ENCODE data around the gene TMEM163. TPM values are rescaled to one million over a fixed set of nuclear protein-coding genes. Genes with fewer than 3 reads are reported as not detected.

TMEM163 gene
- total RNA-seq, 6 experiments from 2014 or later: 0.06 to 0.20 (median 0.07) TPM; not detected in 3

DNA sequence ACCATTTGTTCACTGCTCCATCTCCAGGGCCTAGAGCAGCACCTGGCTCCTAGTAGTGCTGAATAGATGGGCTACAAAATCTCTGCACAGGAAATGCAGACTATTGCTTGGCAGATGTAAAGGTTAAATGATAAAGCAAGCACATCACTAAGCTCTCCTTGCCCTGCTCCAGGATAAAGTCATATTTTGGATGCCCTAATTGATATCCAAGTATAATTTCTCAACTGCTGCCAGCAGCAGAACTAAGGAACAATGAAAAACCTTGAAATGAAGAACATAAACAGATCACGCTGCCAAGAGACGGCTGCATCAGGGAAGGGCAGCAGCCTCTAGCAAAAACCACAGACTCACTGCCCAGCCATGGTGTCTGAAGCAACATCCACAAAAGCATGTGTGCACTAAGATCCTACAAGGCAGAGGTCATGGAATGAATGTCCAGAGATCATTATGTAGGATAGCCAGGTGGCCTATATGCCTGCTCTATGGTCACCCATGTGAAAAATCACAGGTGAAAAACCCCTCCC lies 134.7 kb downstream of the TMEM163 start:
- Histone ChIP-seq H3K36me3 (no peaks in the 10 kb centered on the region), H3K4me3 (no peak overlapping the region), H3K9me3 (no peaks in the 10 kb centered on the region), H3K4me1 (no peaks in the 10 kb centered on the region), H3K27ac (no peak overlapping the region), H3K27me3 (no peaks in the 10 kb centered on the region)
- 68% methylated on average over 2 of the region's 2 CpGs for WGBS (ENCODE audit: insufficient coverage, low coverage, low lambda C conversion rate, missing lambda C conversion rate)
- DNase-seq (no peak), ATAC-seq (no peak)
- TF ChIP-seq, protein P1, sequence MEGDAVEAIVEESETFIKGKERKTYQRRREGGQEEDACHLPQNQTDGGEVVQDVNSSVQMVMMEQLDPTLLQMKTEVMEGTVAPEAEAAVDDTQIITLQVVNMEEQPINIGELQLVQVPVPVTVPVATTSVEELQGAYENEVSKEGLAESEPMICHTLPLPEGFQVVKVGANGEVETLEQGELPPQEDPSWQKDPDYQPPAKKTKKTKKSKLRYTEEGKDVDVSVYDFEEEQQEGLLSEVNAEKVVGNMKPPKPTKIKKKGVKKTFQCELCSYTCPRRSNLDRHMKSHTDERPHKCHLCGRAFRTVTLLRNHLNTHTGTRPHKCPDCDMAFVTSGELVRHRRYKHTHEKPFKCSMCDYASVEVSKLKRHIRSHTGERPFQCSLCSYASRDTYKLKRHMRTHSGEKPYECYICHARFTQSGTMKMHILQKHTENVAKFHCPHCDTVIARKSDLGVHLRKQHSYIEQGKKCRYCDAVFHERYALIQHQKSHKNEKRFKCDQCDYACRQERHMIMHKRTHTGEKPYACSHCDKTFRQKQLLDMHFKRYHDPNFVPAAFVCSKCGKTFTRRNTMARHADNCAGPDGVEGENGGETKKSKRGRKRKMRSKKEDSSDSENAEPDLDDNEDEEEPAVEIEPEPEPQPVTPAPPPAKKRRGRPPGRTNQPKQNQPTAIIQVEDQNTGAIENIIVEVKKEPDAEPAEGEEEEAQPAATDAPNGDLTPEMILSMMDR (IDR thresholded peaks at IDR 0.05): no peak
- TF ChIP-seq POLR2A (IDR thresholded peaks at IDR 0.05): no peak
- intact Hi-C loops (cut with DNase I): no loop called here

DNA sequence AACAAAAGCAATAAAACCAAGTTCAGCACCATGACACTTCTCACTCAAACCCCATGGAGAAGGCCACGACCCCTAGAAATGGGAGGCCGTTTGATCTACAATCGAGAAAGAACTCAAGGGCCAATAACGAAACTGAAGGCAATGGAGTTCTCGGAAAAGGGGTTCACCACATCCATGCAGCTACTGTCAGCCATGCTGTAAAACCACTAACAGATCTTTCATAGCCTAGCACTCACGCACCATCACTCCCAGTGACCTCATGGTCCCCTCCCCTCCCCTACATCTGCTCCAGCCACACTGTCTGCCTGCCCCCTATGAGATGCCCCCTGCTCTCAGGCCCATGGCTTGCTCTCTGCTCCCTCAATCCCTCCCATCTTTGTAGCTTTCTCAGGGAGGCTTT lies 135.3 kb downstream of the TMEM163 start:
- ATAC-seq (no peak), DNase-seq (no peak)
- intact Hi-C loops (cut with DNase I): no loop called here
- H3K4me1 ChIP-seq: no peaks in the 10 kb centered on the region
- H3K4me3 ChIP-seq: no peak overlapping the region
- H3K36me3 ChIP-seq: no peaks in the 10 kb centered on the region
- no peaks in the 10 kb centered on the region for H3K27me3 ChIP-seq
- TF ChIP-seq POLR2A (IDR thresholded peaks at IDR 0.05): no peak
- TF ChIP-seq, protein P1 (IDR thresholded peaks at IDR 0.05): no peak
- no peak overlapping the region for H3K27ac ChIP-seq
- 53% methylated on average over 4 of the region's 6 CpGs for WGBS (ENCODE audit: insufficient coverage, low coverage, low lambda C conversion rate, missing lambda C conversion rate)
- no peaks in the 10 kb centered on the region for H3K9me3 ChIP-seq

DNA sequence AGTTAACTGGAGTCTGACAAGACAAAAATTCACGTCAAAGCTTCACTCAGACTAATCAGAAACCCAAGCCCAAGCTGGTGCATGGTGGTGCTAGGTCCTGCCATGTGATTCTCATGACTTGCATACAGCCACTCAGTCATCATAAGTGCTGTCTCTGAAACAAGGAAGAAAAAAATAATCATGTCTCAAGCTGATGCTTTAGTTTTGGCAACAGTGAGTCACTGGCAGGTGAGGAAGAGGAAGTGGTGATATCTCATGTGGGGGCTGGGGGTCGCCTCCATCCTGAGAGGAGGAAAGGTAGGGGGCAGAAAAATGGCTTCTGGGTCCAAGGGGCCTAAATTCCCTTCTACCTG lies 136.3 kb downstream of the TMEM163 start:
- Histone ChIP-seq H3K9me3 (no peaks in the 10 kb centered on the region), H3K27ac (no peak overlapping the region), H3K4me1 (no peaks in the 10 kb centered on the region), H3K27me3 (no peaks in the 10 kb centered on the region), H3K4me3 (no peak overlapping the region), H3K36me3 (no peaks in the 10 kb centered on the region)
- TF ChIP-seq, protein P1 (IDR thresholded peaks at IDR 0.05): no peak
- no peak for TF ChIP-seq POLR2A (IDR thresholded peaks at IDR 0.05)
- WGBS (ENCODE audit: insufficient coverage, low coverage, low lambda C conversion rate, missing lambda C conversion rate): 19% methylated on average over 2 of the region's 2 CpGs
- DNase-seq: no peak
- intact Hi-C loops (cut with DNase I): no loop called here
- no peak for ATAC-seq

DNA sequence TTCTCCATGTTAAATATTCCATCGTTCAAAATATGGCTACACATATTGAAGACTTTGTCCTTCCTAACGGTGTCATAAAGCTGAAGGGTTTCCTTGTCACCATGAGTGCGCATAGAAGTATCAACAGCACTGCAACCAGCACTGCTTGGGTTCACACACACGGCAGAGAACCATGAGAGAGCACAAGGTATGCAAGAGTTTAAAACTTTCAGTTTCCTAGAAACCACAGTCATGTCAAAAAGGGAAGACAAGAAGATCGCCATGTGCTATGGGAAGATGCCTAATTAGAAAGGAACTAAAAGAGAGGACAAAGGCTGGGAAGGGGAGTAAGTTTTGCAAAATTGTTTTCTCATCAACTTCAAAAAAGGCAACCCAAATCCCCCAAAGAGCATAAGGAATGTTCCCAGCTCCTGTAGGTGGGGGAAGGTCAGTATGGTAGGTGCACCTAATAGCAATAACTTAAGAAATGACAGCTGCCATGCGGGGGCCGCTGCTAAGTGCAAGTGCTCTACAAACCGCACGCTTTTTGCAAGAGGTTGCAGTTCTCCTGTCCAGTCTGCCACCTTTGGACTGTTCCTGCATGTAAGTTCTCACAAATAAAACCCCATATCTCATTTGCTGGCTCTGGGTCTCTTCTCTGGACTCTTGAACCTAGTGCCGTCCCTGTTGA lies 136.8 kb downstream of the TMEM163 start:
- no peaks in the 10 kb centered on the region for H3K36me3 ChIP-seq
- H3K27ac ChIP-seq: no peak overlapping the region
- H3K27me3 ChIP-seq: no peaks in the 10 kb centered on the region
- no peak for TF ChIP-seq POLR2A (IDR thresholded peaks at IDR 0.05)
- TF ChIP-seq, protein P1 (IDR thresholded peaks at IDR 0.05): no peak
- intact Hi-C loops (cut with DNase I): no loop called here
- no peaks in the 10 kb centered on the region for H3K9me3 ChIP-seq
- DNase-seq (no peak), ATAC-seq (peak in 1 of 4 donors; percentile 39)
- 65% methylated on average over 7 of the region's 10 CpGs for WGBS (ENCODE audit: insufficient coverage, low coverage, low lambda C conversion rate, missing lambda C conversion rate)
- H3K4me1 ChIP-seq: no peaks in the 10 kb centered on the region
- H3K4me3 ChIP-seq: no peak overlapping the region
